ENCODE measurements around the gene MPP1.

The MPP1 gene

DNA sequence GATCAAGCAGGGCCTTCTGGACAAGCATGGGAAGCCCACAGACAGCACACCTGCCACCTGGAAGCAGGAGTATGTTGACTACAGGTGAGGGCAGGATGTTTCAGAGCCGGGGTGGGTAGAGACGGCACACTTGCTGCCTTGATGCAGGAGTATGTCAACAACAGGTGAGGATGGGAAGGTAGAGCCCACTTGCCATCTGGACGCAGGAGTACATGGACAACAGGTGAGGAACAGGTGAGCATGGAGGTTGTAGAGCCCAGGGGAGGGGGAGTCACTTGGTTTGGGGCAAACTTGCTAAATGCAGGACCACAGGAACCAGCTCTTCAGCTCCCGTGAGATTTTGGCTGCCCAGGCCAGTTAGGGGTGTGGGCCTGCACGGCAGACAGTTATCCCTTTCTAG, 30.7 kb downstream of the MPP1 start:
- DNase-seq = no peak

DNA sequence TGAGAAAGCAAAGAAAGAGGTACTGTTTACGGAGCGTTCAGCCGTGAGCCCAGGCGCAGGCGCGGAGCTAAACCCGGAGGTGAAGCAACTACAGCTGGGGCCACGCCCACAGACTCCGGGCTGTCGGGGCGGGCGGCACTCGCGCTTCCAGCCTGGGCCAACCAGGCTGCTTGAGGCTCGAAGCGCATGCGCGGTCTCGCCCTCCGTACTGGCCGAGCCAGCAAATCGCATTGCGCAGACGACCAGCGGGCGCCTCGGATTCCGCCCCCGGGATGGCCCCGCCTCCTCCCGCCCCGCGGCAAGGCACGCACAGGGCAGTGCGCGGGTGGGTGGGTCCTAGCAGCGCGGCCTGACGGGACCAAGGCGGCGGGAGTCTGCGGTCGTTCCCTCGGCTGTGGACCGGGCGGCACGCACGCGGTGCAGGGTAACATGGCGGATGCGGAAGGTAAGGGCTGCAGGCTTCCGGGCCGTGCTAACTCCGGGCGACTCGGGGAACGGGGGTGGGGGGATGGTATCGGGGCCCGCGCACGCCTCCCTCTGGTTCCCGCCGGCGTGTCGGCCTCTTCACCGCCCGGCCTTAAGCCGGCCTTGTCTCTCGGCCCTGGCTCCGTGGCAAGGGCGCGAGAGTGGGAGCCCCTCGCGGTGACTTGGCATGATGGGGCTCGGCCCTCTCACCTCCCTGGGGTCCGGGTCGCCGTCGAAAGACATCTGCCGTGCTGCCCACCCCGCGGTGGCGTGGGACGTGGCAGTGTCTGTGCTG, 42.6 kb downstream of the MPP1 start, which contains the start of gene DKC1:
Gene DKC1 (plus strand): TSS at position 328 of the 760 bp plus-strand sequence. CDS start 102 bp downstream, at position 430.
- peak; percentile 93 for DNase-seq

DNA sequence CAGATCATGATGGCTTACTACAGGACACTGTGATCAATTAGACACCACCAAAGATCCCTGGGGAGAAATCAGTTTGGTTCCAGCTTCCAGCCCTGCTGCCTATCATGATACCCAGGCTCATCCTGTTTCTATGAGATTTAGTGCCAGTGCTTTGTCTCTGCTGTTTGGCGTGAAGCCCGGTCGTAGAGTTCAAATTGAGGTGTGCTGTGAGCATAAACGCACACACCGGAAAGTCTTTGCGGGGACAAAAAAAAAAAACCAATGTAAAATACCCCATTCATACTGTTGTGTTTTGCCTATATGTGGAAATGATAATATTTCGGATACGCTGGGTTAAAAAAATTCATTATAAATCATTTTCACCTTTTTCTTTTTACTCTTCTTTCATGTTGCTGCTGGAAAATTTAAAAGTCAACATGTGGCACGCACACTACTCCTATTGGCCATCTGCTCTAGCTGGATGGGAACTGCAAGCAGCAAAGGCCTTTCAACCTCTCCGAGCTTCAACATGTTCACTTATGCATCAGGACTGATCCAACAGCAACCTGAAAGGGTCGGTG, 43.2 kb downstream of the MPP1 start:
- peak; percentile 28 for DNase-seq

DNA sequence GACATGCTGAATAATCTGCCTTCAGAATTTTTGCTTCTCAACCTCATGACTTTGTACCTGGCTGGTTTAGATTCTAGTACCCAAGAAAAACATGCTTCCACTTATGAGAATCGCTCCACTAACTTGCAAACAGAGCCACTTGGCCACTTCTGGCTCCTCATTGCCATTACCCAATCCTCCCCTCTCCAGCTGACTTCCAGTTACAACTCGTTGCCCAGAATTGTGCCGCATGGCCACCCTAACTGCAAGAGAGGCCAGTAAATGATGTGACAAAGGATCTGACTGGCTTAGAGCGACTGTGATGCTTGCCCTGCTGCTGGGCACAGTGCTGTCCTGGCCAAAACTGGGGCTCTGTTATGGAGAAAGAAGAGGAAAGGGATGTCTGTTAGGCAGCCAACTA, 46.6 kb downstream of the MPP1 start:
- DNase-seq = no peak

DNA sequence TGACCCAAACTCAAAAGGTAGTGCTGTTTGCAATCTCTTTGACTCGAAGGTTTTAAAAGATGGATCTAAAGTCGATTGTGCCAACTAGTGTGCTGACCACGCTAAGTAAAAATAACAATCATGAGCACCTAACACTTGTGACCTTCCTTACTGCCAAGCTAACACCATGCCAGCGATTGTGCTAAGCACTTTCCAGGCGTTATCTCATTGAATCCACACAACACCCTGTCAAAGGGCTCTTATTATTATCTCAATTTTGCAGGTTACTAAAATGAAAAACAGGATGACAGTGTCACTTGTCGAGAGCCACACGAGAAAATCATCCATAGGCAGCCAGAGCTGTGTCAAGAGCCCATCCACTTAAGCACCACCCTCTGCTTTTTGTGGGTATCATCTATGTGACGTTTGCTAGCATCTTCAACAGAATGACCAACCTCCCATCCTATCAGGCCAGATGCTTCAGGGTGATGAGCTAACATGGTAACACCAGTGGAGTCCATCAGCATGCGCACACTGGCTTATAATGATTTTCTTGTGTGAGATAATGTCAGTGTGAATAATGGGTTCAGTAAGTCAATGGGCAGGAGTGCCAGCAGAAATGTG, 53.5 kb downstream of the MPP1 start:
- no peak for DNase-seq

DNA sequence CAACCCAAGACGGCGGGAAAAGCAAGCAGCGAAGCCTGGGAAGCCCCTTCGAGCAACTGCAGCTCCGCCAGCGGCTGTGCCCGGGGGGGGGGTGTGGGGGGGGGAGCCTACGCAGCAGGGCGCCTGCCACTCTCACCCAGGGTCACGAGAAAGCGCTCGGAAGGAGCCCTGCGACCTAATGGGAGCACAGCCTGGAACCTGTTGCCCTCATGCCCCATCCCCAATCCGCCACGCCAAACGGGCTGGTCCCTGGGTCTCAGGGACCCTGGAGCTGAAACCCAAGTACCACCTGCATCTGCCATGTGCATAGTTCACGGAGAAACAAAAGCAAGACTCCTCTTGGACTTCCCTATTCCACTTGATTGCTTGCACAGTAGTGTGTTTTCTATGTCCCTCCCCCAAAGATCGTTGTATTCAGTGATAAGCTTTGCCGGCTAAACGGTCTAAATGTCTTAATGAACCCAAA, 54.0 kb downstream of the MPP1 start:
- no peak for DNase-seq

DNA sequence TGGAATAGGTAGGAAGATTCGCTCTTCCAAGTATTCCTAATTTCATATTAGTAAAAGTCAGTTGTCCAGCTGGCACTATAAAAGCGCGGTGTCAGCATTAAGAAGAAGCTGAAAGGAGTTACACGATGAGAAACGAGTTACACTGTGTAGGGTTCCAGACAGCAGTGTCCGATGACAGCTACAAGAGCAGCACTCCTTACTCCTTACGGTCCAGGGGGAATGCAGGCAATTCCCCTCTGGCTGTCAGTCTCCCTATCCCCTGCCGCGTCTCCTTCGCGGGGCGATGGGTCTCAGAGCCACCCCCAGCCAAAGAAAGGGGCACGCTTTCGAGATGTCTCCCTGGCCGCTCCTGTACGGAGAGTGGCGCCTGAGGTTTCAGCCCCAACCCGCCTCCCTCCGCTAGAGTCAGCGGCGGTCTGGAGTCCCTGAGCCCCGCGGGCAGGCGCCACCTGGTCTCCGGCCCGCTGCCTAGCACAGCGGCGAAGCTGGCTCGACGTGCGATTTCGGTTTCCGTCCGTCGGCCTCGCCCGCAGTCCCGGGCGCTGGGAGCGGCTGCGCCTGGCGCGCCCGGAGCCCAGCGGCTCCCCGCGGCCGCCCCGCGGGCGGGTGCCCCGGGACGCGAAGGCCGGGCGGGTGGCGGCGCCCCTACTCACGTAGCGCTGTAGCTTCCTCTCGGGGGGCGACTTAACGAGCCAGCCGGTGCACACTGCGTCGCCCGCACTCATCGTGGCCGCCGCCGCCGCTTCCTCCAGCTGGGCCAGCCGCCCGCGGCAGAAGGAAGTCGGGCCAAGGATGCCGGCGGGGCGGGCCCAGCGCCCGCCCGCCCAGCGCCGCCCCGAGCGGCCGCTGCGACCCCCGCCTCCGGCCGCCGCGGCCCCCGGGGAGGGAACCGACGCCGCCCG, 54.7 kb downstream of the MPP1 start, which contains the start of gene GAB3:
Gene GAB3 (minus strand): TSS at position 777 of the 902 bp plus-strand sequence. CDS start 52 bp downstream, at position 725.
- peak; percentile 8 for DNase-seq

DNA sequence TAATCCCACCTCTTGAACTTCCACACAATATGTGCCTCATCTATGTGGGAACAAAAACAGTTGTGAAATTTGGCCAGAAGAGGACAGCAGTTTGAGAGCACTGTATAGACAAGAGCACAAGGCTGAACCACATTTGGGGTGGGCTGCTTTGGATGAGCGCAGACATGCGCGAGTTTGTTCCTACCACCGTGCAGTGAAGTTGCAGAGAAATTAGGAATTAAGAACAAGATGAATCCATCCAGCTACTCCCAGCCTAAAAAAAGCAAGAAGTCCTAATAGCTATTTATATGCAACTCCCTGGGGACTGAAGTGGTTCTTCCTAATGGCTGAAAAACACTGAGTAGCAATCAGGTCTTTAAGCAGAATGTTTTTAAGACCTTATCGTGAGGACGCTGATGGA, 55.4 kb downstream of the MPP1 start:
- no peak for DNase-seq

DNA sequence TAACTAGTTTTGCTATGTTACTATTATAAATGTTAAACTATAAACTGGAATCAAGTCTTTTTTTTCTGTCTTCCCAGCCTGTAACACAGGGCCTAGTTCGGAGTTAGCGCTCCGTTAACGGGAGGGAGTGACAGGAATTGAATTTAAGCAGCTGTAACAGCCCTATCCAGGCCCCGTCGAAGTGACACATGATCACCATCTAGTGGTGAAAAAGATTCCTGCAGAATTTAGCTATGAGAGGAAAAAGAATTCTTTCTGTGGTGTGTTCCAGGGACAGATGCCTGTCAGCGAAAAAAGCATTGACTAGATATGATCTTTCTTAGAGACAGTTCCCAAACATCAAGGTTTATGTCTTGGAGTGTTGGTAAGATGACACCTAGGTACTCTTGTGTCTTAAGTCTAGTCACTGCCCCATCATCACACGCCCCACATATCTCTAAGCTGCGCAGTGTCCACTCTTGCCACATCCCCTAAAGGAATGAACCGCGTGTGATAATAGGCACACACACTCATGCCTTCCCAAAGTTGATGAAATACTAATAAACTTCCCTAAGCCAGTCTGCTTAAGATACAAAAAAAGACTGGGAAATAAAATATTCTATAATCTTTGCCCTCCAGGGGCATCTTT, 56.5 kb downstream of the MPP1 start:
- peak; percentile 49 for DNase-seq

DNA sequence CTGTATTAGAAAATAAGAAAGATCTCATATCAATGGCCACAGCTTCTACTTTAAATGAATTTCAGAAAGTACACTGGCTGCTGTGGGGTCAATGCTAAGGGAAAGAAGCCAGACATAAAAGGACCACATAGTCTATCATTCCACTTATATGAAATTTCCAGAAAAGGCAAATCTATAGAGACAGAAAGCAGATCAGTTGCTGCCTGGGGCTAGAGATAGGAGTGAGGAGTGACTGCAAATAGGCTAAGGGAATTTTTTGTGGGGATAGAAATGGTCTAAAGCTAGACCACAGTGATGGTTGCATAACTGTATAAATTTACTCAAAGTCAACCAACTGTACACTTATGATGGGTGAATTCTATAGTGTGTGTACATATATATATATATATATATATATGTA, 62.7 kb downstream of the MPP1 start:
- DNase-seq = no peak

DNA sequence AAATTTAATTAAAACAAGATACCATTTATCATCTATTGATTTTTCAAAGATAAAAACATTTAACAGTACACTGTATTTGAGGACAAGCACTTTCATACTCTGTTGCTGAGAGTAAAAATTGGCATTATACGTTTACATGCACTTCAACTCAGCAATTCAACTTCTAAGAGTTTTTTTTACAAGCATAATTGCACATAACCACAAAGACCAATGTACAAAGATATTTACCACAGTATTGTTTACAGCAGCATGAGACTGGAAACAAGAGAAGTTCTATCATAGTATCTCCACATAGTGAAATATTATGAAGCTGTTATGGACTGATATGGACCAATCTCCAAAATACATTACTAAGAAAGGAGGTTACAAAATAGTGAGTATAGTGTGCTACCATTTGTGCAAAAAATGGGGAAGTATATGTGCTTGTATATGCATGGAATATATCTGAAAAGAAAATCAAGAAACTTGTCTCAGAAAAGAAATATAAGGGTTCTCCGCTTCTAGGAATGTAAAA, 65.3 kb downstream of the MPP1 start:
- DNase-seq = no peak

DNA sequence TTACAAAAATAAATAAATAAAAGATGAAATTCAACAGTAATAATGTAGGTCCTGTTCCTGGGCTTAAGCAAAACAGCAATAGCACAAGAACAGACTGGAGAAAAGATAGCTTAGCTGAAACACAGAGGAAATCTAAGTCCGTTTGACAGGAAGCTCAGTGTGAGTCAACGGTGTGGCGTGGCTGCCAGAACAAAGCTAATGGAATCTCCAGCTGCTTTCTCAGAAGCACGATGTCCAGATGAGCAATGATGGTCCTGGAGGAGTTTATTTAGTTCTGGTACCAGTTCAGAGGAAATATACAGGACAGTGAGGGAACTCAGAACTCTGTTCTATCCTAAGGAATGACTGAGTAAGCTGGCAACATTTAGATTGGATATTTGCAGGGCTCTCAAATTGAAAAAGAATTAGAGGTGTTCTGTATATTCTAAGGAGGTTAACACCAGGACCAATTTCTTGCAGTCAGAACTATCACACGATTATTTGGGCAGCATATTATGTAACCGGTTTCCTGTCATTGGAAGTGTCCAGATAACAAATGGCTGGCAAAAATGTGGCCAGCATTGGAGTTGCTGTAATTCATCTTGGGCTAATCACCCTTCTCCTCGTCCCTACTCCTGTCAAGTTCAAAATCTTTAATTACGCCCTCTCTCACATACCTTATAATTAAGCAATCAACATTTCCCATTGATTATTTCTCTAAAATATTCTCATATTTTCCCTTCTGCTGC, 67.1 kb downstream of the MPP1 start:
- DNase-seq = peak; percentile 73

DNA sequence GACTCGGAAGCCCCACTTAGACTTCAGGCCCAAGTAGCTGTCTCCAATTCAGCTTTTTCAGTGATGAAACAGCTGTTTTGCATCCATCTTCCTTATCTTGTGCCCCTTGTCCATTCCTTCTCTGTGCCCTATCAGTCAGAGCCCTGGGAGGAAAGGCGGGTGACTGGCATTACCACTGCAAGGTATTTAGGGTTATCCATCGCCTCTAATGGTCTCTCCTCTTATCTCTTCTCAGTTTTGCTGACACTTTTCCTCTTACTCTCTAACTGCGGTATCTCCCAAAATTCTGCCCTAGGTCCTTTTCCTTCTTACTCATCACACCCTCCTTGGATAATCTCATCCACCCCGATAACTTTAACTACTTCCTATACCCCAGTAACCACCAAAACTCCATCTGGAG, 68.1 kb downstream of the MPP1 start:
- no peak for DNase-seq

DNA sequence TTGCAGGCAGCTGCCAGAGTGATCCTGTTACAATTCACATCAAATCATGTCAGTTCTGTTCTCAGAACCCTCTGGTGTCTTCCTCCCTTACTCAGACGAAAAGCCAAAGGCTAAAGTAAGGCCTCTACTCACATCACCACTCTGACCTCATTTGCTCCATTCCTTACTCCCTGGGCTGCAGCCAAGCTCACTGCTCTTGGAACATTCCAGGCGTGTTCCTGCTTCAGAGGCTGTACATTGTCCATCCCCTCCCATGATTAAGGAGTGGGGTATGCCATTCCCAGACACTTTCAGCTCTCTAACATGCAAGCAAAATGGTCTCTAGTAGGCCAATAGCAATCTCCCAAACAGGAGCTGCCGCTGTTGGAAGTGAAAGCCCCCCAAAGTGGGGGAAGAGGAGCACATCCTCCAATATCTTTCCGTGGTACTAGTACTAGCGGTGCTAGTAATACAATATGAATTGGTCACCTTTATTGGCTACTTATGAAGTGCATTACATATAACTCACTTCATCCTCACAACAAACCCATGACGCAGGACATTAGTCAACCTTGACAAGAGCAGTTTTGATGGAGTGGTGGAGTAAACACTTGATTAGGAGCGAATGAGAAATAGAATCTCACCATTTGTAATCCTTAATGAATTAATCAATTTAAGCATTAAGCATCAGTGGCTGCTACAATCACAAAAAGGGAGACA, 69.4 kb downstream of the MPP1 start:
- peak; percentile 93 for DNase-seq

DNA sequence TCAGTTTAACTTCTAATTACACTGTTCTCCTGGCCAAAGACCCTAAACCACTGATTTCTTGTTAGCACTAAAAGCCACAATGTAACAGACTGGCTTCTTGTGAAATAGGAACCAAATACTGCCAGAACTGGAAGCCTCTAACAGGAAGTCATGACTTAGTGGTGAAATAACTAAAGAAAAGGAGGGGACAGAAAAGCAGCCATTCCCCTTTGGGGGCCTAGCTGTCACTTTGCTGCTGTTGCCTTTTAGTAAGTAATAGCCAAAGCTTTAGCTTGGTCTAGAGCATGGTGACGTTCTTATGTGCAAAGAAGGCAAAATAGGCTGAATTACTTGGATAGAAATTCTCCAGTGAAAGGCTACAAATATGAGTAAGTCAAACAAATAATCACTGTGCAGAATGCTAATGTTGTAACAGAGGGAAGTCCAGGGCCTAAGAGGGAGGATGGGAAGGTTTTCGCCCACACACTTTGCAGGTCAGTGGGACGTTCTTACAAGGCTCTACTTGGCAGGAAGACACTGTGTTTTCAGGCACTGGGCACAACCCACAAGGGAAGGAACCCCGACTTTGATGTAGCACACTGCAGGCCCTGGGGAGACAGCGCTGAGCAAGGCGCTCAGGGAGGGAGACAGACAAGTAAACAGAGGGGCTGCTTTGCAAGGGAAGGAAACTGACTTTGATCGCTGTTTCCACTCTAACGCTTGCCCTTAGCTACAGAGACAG, 71.1 kb downstream of the MPP1 start:
- DNase-seq = peak; percentile 26

DNA sequence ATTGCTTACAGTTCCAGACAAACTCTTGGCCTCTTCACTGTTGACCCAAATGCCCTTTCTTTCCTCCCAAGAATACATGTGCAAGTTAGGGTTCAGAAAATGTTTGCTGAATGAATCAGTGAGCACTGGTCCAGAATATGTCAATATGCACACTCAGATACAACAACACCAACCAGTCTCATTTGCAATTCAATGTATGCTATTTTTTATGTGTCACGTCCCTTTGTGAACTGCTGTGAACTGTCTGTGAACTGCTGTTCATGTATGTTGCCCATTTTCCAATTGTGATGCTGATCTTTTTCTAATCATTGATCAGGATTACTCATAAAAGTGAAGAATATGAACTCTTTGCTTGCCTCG, 72.2 kb downstream of the MPP1 start:
- DNase-seq = no peak

DNA sequence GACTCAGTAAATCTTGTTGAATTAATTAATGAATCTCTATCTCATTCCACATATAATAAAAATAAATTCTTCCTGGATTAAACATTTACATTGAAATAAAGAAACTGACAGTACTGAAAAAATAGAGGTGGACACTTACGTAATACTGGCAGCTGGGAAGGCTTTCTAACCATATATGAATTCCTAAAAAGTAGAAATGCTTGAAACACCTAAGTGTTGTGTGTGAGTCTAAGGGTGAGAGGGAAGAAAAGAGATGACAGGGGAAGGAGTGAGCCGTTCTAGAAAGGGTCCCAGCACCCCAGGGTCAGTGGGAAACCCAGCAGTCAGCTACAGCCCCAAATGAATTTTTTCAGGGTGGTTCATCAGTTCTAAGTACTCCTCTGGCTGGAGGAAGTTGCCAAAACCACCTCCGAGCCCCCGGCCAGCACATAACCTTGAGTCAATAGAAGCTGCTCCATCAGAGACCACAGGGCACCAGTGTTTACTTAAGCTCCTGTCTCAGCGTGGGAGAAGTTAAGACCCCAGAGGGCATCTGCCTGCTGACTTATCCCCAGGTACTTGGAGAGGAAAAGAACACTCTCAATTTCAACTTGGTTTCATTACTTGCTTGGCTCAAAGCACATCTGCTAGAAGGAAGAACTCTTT, 72.7 kb downstream of the MPP1 start:
- peak; percentile 62 for DNase-seq

DNA sequence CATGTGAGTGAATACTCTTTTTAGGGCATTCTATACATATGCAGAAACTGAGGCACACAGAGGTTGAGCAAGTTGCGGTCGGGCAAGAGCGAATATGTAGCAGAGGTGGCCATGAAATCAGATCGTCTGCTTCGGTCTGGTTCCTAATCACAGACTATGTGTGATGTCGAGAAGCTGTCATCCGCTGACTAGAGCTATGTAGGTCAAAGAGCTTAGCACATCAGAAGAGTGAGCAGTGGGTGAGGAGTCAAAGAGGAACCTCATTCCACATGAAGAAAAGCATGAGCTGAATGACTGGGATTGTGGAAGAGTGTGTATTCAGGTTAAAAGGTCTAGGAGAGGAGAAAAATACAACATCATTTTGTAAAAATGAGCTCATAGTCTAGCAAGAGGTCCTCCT, 73.4 kb downstream of the MPP1 start:
- DNase-seq = peak; percentile 24

DNA sequence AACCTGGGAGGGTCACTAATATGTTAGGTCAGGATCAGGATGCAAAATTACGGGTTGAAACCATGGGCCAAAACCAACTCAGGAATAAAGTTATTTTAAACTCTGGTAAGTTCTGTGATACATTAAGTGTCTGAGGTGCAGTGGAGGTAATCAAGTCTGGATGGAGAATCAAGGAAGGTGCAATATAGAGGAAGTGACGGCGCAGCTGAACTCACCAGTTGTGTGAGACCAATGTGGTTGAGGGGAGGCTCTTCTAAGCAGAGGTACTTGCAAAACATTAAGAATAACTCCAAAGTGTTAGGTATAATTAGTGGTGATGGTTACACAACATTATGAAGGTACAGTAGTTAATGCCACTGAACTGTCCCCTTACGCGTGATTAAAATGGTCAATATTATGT, 74.1 kb downstream of the MPP1 start:
- DNase-seq = no peak
